ENCODE data around the gene TTC34. TPM values are rescaled to one million over a fixed set of nuclear protein-coding genes. Genes with fewer than 3 reads are reported as not detected.

Gene TTC34
- total RNA-seq, 1 donor: 0.27 TPM

DNA sequence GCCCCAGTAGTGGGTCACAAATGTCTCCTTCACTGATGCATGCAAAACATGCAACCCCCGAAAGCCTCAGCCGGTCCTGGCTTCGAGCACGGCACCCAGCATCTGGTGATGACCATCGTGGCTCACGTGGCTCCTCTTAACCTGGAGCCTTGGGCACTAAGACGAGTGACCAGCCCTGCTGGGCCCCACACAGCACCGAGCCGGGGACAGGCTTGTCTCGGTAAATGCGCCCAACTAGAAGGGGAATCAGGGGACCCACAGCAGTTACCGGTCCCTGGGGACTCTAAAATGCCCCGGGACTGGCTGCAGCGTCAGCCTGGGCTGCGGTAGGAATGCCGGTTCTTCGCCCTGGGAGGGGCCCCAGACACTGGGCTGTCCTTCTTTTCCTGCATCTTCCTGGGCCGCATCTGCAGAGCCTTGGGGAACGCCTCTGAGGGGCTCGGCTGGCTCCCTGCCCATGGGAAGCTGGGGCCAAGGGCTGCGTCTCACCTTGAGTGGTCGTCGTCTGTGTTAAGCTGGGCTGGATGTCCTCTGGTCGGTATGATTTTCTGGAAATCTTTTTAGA is 13.1 kb upstream of the TTC34 start:
- DNase-seq (ENCODE audit: low read depth in 2 of 3, low spot score in 2 of 3): no peak

DNA sequence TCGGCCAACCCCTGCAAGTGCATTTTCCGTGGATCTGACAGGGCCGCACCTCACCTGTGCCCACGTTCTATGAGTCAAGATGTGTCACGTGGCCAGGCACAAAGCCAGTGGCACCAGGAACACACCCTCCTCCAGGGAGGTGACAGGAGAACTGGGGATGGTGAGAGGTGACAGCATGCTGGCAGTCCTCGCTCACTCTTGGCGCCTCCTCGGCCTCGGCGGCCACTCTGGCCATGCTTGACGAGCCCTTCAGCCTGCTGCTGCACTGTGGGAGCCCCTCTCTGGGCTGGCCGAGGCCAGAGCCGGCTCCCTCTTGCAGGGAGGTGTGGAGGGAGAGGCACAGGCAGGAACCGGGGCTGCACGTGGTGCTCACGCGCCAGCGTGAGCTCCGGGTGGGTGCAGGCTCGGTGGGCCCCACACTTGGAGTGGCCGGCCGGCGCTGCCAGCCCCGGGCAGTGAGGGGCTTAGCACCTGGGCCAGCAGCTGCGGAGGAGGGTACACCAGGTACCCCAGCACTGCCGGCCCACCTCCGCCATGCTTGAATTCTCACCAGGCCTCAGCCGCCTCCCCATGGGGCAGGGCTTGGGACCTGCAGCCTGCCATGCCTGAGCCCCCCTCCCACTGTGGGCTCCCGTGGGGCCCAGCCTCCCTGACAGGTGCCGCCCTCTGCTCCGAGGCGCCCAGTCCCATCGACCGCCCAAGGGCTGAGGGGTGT is 11.6 kb upstream of the TTC34 start:
- DNase-seq (ENCODE audit: low read depth in 2 of 3, low spot score in 2 of 3): no peak

DNA sequence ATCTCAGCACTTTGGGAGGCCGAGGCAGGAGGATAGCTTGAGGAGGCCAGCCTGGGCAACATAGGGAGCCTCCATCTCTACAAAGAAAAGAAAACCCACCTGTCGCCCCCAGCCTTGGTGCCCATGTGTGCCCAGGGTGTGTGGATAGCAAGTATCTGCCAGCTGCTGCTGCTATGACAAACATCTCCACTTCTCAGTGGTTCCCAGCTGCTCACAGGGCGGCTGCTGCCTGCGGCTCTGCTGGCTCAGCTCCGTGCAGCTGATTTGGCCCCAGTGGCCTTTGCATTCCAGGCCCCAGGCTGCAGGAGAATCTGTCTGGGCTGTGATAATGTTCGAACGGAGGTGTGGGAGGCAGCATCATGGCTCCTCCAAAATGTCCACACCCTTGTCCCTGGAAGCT is 10.6 kb upstream of the TTC34 start:
- no peak for DNase-seq (ENCODE audit: low read depth in 2 of 3, low spot score in 2 of 3)

DNA sequence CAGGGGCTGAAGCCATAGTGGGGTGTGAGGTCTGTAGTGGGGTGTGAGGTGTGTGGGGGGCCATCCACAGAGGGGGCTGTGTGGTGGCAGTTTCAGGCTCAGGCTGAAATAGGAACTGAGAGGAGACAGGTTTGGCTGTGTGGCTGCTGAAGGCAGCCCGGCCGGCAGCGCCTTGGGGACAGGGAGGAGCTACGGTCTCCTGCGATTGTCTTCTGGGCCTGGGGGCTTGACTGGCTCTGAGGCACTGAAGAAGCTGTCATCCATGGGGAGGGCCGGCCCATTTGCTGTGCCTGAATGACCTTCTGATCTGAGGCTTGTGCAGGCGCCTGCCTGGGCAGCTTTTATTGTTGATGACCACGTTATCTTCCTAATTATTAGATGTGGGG is 10.0 kb upstream of the TTC34 start:
- no peak for DNase-seq (ENCODE audit: low read depth in 2 of 3, low spot score in 2 of 3)

DNA sequence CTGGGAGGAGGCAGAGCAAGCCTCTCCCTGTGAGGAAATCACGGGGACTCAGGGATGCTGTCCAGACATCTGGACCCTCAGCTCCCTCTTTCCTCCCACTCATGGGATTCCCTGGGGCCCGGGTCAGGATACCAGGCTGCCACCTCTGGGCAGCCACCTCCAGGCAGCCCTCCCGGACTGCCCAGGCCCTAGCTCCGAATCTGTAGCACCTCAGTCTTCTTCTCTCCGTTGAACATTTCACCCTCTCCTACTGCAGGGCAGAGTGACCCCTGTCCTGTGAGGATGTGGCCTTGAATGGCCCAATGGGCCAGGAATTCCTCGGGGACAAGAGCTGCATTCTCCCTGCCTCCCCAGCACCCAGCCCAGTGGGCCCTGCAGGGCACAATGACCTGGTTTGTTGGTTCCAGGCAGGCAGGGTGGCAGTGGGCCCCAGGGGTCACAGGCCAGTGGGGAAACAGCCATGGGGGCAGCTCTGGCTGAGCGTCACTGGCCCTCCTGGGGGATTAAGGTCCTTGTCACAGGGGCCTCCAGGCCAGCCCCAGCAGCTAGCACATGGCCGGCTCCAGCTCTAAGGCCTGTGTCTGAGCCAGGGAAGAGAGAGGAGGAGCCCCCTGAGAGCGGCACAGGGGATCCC is 9.5 kb upstream of the TTC34 start:
- DNase-seq (ENCODE audit: low read depth in 2 of 3, low spot score in 2 of 3): no peak

DNA sequence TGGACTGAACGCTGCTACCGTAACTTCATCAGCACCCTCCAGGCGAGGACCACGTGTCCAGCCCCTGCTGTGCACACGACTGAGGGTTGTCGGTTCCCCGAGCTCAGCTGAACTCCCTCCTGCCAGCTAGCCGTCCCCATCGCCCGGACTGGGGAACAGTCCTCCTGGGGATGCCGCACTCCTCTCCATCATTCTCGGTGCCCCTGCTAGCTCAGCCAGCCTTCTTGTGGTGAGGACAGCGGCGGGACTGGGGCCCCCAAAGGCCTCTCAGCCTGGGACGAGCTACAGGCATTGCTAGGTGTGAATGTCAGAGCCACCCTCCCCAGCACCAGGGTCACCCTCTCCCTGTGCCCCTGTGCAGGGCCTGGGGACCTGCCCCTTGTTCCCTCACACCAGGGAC is 8.8 kb upstream of the TTC34 start:
- DNase-seq (ENCODE audit: low read depth in 2 of 3, low spot score in 2 of 3): no peak

DNA sequence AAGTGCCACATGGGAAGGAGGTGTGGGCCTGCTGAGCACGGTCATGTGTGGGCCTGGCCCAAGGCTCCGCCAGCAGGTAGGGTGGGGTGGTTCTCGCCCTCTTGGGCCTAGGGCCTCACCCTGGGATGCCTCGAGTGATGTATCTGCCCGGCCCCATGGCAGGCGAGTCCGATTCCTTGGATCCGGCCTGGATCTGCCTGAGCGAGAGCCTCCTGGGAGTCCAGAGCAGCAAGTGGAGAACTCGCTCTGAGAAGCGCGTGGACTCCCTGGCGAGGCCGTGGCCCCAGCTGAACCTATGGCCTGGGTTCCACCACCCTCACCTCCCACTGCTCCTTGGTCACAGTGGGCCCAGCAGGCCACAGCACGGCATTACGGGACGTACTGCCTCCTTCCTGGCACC is 8.2 kb upstream of the TTC34 start:
- DNase-seq (ENCODE audit: low read depth in 2 of 3, low spot score in 2 of 3): no peak

DNA sequence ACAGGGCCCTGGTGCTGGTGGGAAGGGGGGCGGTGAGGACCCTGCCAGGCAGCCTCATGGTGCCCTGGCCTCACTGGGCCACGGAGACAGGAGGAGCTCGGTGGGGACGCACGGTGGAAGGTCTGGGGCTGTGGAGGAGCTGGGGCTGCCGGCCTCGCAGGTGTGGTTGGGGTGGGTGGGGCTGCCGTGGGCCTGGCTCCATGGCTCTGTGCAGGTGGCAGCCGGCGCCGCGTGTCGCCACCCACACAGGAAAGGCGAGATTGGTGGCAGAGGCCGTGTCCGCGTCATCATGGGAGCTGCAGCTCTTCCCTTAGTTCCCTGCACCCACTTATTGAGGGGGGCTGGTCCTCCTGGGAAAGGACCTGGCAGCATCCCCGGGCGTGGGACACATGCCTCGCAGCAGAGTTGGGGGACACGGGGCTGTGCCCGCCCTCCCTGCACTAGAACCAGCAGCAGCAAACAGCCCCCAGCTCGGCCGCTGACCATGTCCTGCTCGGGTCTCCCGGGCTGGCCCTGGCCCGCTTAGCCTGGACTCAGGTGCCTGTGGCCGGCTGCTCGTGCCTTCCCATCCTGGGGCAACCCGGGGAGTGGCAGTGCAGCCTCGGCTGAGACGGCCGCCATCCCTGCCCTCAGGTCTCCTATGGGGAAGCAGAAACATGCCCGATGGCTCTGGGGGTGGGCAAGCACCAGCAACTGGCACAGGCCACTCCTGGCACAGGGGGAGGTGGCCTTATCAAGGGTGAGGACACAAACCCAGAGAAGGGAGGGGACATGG is 7.5 kb upstream of the TTC34 start:
- DNase-seq (ENCODE audit: low read depth in 2 of 3, low spot score in 2 of 3): no peak

DNA sequence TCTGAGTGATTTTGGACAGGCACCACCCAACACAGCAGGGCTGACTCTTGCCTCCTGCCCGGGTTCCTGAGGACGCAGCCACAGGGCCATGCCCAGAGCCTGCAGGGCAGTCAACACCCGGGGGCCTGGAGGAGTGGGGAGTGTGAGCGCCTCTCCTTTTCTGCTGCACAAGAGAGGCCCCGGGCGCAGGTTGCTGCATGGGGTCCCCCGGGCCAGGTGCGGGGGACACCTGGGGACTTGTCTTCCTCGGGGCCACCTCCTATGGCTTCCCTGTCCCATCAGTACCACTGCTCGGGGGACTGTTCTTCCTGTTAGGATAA is 6.9 kb upstream of the TTC34 start:
- no peak for DNase-seq (ENCODE audit: low read depth in 2 of 3, low spot score in 2 of 3)

DNA sequence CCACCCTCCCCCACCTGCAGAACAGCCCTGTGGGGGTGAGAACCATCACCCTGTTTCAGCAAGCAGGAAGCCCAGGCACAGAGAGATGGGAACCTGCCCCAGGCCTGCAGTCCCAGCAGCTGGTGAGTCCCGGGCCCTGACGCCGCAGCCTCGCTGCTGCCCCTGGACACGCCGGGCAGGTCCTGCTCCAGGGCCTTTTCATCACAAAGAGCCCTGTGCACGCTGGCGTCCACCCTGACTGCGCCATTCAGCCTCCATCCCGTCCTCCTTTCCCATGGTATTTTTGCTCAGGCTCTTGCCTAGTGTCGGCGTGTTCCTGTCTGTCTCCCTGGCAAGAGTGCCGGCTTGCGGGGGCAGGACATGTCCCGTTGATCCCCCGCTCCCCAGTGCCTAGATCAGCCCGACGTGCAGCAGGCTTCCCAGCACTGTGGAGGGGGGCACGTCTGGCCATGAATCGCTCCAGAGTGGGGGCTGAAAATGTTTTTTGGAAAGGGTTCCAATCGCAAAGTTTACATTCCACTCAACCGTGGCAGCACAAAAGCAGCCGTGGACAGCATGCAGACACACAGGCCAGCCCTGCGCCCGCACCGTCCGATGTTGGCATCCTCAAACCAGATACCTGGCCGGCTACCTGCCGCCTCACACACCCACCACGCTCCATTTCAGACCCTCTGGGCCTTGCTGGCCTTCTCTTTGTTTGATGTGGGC is 6.3 kb upstream of the TTC34 start:
- no peak for DNase-seq (ENCODE audit: low read depth in 2 of 3, low spot score in 2 of 3)

DNA sequence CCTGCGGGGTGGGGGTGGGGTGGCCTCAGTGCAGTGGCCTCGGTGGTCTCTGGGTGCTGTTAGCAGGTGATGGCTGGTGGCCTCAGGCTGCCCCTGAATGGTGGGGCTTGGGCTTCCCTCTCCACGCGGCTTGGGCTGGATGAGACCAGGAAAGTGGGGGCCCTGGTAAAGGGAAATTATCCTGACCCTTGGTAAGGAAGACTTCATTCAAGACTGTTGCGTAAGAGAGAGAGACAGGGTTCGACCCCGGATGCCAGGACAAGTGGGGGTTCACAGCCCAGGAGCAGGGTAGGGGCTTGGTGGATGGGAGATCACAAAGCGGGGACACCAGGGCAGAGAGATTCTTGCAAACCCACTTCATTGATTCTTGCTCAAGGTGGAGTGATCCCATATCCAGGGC is 5.5 kb upstream of the TTC34 start:
- no peak for DNase-seq (ENCODE audit: low read depth in 2 of 3, low spot score in 2 of 3)

DNA sequence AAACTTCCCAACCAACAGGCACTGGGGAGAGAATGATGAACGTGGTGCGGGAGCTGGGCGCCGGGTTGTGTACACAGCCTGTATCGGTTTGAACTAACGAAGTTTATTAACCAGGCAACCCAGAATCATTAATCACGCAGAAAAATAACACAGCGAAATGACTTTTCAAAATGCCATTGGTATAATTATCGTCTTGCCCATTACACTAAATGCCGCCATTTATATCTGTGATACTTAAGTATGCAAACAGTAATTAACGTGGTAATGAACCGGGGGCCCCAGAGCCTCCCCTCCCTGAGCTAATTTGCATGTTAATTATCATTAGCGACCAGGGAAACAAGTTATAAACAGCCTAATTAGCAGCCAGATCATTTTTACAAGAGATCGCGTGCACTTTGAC is 5.1 kb upstream of the TTC34 start:
- DNase-seq (ENCODE audit: low read depth in 2 of 3, low spot score in 2 of 3): no peak

DNA sequence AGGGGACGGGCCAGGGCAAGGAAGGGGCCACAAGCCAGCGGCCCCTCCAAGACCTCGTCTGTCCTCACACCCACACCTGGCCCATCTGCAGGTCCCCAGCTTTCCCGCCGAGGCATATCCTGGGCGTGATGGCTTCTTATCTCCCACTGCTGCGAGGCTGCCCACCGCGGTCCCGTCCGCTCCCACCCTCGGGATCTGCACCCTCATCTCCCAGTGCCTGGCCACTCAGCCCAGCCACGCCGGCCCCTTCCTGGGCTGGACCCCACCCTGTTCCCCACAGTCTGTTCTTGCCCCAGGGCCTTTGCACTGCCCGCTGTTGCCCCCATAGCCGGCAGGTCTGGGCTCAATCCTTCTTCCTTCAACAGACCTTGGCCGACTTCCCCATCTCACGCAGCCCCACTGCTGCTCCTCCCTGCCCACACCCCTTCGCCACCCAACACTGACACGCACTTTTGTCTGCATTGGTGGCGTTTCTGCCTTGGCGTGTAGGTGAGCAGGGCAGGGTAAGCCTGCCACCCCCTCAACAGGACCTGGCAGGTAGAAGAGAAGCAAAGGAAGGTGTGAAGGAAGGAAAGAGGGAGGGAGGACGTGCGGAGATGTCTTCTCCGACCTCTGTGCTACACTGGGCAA is 4.4 kb upstream of the TTC34 start:
- no peak for DNase-seq (ENCODE audit: low read depth in 2 of 3, low spot score in 2 of 3)

DNA sequence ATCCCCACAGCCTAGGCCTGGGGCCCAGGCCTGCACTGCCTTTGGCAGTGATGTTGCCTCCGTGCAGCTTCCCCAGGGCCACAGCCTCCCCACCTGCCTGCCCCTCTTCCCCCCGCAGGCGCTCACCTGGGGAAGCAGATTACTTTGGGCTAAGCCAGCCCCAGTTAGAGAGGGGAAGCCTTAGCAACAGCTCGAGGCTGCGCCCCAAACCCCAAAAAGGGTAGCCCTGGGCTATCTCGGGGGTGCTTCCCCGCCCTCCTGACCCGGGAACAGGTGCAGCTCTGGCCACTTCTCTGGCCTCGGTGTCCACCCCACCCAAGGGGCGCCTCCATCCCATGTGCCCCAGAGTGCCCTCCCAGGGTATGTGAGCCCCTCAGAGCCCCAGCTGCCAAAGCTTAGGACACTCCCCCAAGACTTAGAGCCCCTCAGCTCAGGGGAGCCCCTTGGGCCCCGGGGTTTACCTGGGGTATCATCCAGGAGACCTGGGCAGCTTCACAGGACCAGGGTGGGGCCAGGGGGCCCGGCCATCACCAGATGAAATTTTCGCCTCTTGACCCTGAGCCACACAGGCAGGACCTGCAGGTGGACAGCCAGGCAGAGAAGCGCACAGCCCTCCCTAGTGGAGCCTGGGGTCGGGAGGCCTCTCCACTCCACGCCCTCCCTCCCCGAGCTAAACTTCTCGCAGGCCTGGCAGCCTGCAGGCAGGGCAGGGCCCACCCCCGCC is 3.3 kb upstream of the TTC34 start:
- no peak for DNase-seq (ENCODE audit: low read depth in 2 of 3, low spot score in 2 of 3)

DNA sequence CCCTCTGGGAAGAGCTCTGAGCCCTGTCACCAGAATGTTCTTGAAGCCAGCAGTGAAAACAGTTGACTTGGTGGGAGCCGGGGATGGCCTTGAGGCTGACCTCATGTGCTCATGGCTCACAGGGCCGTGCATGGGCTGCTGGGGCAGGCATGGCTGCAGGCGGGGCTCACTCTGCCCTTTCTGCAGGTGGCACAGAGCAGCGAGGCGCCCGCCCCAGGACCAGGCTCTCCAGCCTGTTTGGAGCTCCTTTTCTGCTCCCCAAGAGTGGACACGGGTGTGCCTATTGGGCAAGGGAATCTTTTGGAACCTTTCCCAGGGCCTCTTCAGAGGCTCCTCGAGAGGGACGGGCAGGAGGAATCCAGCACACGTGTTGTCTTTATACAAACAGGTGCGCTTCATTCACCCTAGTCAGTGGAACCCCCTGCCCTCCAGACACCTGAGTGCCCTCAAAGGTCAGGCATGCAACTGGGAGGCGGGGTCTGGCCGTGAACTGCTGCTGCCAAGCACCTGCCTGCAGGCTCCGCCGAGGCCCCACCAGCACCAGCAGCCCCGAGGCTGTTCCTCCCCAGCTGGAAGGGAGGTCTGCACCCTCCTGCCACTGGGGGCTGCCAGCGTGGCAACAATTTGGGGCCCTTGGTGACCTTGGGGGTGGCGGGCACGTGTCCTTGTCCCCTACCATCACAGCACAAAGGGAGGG is 2.6 kb upstream of the TTC34 start:
- no peak for DNase-seq (ENCODE audit: low read depth in 2 of 3, low spot score in 2 of 3)

DNA sequence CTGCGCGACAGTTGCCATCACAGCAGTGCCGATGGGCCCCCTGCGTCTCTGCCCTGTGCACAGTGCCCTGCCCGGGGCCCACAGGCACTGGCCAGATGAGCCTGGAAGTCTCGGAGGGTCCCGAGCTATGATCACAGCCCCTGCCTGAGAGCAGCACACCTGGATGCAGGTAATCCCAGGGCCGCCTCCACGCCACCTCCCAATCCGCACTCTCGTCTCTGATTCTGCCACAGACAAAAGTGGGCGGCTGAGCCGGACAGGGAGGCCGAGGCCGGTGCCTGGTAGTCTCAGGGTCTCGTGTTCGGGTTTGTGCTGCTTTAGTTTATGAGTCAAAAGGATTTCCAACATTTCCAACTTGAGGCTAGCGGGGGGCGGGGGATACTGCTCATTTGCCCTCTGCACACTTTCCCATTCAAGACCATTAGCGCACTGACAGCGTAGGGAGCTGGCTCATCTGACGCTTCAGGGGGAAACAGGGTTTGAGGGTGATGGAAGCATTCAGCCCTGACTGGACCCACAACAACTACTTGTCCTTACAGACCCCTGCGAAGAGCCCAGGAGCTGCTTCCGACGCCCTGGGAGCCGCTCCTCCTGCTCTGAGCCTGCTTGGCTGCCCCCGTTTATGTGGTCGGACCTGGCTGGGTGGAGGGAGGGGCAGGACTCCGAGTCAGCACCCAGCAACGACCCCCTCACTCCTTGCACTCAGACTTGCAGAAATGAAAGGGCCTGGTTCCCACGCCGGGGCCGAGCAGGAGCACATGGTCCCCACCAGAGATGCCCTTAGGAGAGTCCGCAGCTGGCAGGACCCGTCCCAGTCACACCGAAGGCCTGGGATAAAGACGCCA is 1.8 kb upstream of the TTC34 start:
- DNase-seq (ENCODE audit: low read depth in 2 of 3, low spot score in 2 of 3): no peak

DNA sequence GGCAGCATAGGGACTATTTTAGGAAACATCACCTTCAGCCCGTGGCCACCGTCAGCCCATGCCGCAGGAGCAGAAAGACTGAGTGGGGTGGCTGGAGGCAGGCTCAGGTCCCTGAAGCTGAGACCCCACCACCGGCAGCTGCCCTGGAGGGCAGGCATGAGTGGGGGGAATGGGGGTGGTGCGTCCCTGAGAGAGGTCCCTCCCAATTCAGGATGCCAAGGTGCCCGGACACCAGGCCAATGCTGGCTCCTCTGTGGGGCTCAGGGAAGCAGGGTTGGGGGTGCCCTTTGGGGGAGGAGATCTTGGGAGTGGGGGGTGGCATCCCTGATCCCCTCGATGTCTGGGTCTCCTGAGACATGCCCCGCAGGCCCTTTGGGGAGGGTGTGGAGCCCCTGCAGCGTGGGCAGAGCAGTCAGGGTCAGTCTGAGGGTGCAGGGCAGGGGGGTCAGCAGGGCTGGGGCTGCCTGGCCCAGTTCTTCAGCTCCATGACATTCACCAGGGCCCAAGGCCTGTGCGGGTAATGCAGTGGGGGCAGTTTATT is 998 bp upstream of the TTC34 start:
- no peak for DNase-seq (ENCODE audit: low read depth in 2 of 3, low spot score in 2 of 3)

DNA sequence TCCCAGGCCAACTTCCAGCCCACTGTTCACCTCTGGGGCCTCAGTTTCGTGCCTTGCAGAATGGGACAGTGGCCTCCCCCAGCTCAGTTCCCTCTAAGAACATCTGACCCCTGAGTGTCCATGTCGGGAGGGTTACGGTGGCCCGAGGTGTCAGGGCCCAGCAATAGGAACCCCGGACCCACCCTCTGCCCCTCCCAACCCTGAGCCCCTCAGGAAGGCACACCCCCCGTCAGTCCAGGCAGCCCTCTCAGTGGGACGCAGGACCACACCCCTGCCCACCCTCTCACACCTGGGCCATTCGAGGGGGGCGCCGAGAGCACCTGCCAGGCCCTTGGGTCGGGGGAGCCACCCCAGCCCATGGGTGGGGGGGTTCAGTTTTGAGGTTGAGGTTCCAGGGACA is 447 bp downstream of the TTC34 start:
- DNase-seq (ENCODE audit: low read depth in 2 of 3, low spot score in 2 of 3): no peak
